Measurements from ENCODE around the gene TTC28.

The TTC28 gene

DNA sequence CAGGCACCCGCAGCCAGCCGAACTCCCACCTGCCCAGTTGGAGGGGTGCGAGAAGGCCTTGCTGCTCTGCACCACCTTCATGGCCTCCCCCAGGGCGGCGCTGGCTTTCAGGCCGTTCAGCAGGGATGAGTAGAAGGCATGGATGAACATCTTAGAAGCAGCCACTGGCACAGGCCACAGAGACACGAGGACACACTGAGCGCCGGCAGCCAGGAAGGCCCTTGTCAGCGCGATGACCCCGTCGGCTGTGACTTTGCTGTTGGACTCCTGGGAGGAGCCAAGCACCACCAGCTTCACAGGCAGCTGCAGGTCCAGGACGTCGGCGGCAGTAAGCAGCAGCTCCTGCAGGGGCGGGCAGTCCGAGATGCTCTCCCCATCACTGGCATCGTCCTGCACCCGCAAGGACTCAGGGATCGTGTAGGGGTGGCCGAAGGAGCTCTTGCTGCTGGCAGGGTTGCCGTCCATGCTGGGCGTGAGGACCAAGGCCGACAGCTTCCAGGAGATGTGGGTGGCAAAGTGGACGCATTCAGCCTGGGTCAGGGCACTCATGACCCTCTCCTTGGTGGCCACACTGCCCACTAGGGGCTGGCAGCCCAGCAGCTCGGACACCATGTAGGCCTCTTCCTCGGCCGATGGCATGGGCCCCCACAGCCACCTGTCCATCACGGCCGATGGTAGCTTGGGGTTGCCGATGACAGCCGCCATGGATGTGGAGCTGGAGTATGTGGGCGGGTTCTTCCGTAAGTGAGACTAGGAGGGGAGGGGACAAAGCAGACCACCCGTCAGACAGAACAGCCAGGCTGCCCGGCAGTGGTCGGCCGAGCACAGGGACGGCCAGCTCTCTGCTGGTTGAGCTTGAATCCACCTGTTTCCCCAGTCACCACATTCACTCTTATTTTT, 680.9 kb downstream of the TTC28 start:
- no peak for TF ChIP-seq CTCF (IDR thresholded peaks at IDR 0.05)

GRCh38 chr22:27997538-27997937, 682.1 kb downstream of the TTC28 start:
- no peaks in the 10 kb centered on the region for H3K27me3 ChIP-seq
- H3K36me3 ChIP-seq, result no peaks in the 10 kb centered on the region
- no peak overlapping the region for H3K4me3 ChIP-seq (ENCODE audit: low read depth in 1 of 2, low read length in 1 of 2)
- no peak for TF ChIP-seq CTCF (IDR thresholded peaks at IDR 0.05)
- no peaks in the 10 kb centered on the region for H3K9me3 ChIP-seq
- no peak overlapping the region for H3K27ac ChIP-seq
- no peaks in the 10 kb centered on the region for H3K4me1 ChIP-seq (ENCODE audit: control insufficient read depth in 1 of 2, insufficient read depth in 1 of 2, low read depth in 1 of 2, low read length in 1 of 2)

More for the DNA sequence above, 680.9 kb downstream of the TTC28 start:
- H3K4me1 ChIP-seq (ENCODE audit: control insufficient read depth in 1 of 2, insufficient read depth in 1 of 2, low read depth in 1 of 2, low read length in 1 of 2), result no peaks in the 10 kb centered on the region
- no peaks in the 10 kb centered on the region for H3K36me3 ChIP-seq
- no peak overlapping the region for H3K4me3 ChIP-seq (ENCODE audit: low read depth in 1 of 2, low read length in 1 of 2)
- no peaks in the 10 kb centered on the region for H3K27me3 ChIP-seq
- no peaks in the 10 kb centered on the region for H3K9me3 ChIP-seq
- H3K27ac ChIP-seq, result no peak overlapping the region

DNA sequence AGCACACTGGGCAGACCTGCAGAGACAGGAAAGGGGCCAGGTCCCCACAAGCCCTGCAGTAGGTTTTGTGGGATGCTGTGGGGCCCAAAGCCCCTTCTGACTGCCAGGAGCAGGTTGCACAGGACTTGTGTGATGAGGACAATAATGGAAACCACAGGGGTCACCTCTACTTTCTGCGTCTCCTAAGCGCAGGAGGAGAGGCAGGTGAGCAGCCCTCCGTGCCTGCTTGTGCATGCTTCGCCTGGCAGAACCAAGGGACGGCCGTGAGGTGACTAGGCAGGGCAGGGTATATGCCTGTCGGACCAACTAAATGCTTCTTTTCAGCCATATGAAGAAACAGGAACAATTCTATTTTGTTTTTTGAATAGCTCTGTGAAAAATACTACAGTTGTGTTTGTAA, 682.7 kb downstream of the TTC28 start:
- H3K27me3 ChIP-seq, result no peaks in the 10 kb centered on the region
- no peaks in the 10 kb centered on the region for H3K36me3 ChIP-seq
- no peak for TF ChIP-seq CTCF (IDR thresholded peaks at IDR 0.05)
- no peak overlapping the region for H3K27ac ChIP-seq
- H3K4me3 ChIP-seq (ENCODE audit: low read depth in 1 of 2, low read length in 1 of 2), result no peak overlapping the region
- H3K9me3 ChIP-seq, result no peaks in the 10 kb centered on the region
- no peaks in the 10 kb centered on the region for H3K4me1 ChIP-seq (ENCODE audit: control insufficient read depth in 1 of 2, insufficient read depth in 1 of 2, low read depth in 1 of 2, low read length in 1 of 2)

GRCh38 chr22:27996529-27996925, 683.1 kb downstream of the TTC28 start:
- Histone ChIP-seq H3K27me3 (no peaks in the 10 kb centered on the region), H3K27ac (no peak overlapping the region), H3K4me1 (ENCODE audit: control insufficient read depth in 1 of 2, insufficient read depth in 1 of 2, low read depth in 1 of 2, low read length in 1 of 2) (no peaks in the 10 kb centered on the region), H3K9me3 (no peaks in the 10 kb centered on the region), H3K36me3 (no peaks in the 10 kb centered on the region), H3K4me3 (ENCODE audit: low read depth in 1 of 2, low read length in 1 of 2) (no peak overlapping the region)
- no peak for TF ChIP-seq CTCF (IDR thresholded peaks at IDR 0.05)

GRCh38 chr22:27995801-27996528, 683.7 kb downstream of the TTC28 start:
- no peak overlapping the region for H3K27ac ChIP-seq
- no peaks in the 10 kb centered on the region for H3K36me3 ChIP-seq

More at GRCh38 chr22:27995801-27996528, 683.7 kb downstream of the TTC28 start:
- Histone ChIP-seq H3K4me1 (ENCODE audit: control insufficient read depth in 1 of 2, insufficient read depth in 1 of 2, low read depth in 1 of 2, low read length in 1 of 2) (no peaks in the 10 kb centered on the region), H3K27me3 (no peaks in the 10 kb centered on the region), H3K9me3 (no peaks in the 10 kb centered on the region), H3K4me3 (ENCODE audit: low read depth in 1 of 2, low read length in 1 of 2) (no peak overlapping the region)
- TF ChIP-seq CTCF (IDR thresholded peaks at IDR 0.05), result no peak

Measured in neutrophil (primary cell).